HepG2 (cell line): ENCODE results near the gene GNPDA1. TPM values are rescaled to one million over a fixed set of nuclear protein-coding genes. Genes with fewer than 3 reads are reported as not detected.

Source experiments
- AGO2 ChIP-seq: fragments of 200-400 bp; formaldehyde crosslinking; optimal IDR thresholded peaks from 2 replicates; pipeline ENCODE3; 2017; ENCODE audit warnings: mild to moderate bottlenecking, low read depth, low read length, moderate library complexity
- CCAR2 ChIP-seq: fragments of 200-400 bp; formaldehyde crosslinking; optimal IDR thresholded peaks from 2 replicates; pipeline ENCODE3; 2018; ENCODE audit warnings: low read depth, mild to moderate bottlenecking, low read length, moderate library complexity
- DR1 ChIP-seq: sonication (generic); formaldehyde crosslinking; IDR thresholded peaks from 2 replicates; pipeline ENCODE4 v1.8.0; 2021; ENCODE audit warnings: mild to moderate bottlenecking, missing genetic modification reagents, inconsistent platforms
- ETS1 ChIP-seq: sonication (generic); formaldehyde crosslinking; IDR thresholded peaks from 2 replicates; pipeline ENCODE4 v1.4.0; 2020; ENCODE audit warnings: missing genetic modification reagents
- GMEB2 ChIP-seq: IDR thresholded peaks from 2 replicates; pipeline ENCODE4 v1.6.1; 2016; ENCODE audit warnings: missing biosample characterization, missing genetic modification reagents, low read depth
- GZF1 ChIP-seq: sonication (generic); formaldehyde crosslinking; IDR thresholded peaks from 2 replicates; pipeline ENCODE4 v1.5.1; 2020; ENCODE audit warnings: mild to moderate bottlenecking, missing genetic modification reagents
- HNRNPLL ChIP-seq: fragments of 200-400 bp; formaldehyde crosslinking; IDR thresholded peaks from 2 replicates; pipeline ENCODE4 v1.6.1; 2017; ENCODE audit warnings: mild to moderate bottlenecking, low read depth, low read length; ENCODE audit not compliant: poor library complexity, severe bottlenecking
- KMT2B ChIP-seq: IDR thresholded peaks from 2 replicates; pipeline ENCODE4 v1.6.1; 2016; ENCODE audit warnings: missing genetic modification reagents, missing compliant biosample characterization
- MATR3 ChIP-seq: sonication (generic); formaldehyde crosslinking; IDR thresholded peaks from 2 replicates; pipeline ENCODE4 v1.4.0; 2020; ENCODE audit warnings: missing genetic modification reagents
- NCOR1 ChIP-seq: fragments of 200-600 bp; sonication (generic); IDR thresholded peaks from 2 replicates; pipeline ENCODE4 v1.7.0; 2017; ENCODE audit warnings: antibody characterized with exemption, low read length, borderline replicate concordance
- RORA ChIP-seq: sonication (generic); formaldehyde crosslinking; IDR thresholded peaks from 2 replicates; pipeline ENCODE4 v1.5.0; 2020; ENCODE audit warnings: mild to moderate bottlenecking, missing genetic modification reagents, moderate library complexity
- SP2 ChIP-seq: sonication (generic); formaldehyde crosslinking; IDR thresholded peaks from 2 replicates; pipeline ENCODE4 v1.5.1; 2020; ENCODE audit warnings: mild to moderate bottlenecking, missing genetic modification reagents
- TARDBP ChIP-seq: sonication (generic); formaldehyde crosslinking; IDR thresholded peaks from 2 replicates; pipeline ENCODE4 v1.8.0; 2022; ENCODE audit warnings: mild to moderate bottlenecking, missing genetic modification reagents
- ZBTB38 ChIP-seq: sonication (generic); formaldehyde crosslinking; IDR thresholded peaks from 2 replicates; pipeline ENCODE4 v1.5.1; 2020; ENCODE audit warnings: mild to moderate bottlenecking, missing genetic modification reagents
- ZKSCAN5 ChIP-seq: sonication (generic); formaldehyde crosslinking; IDR thresholded peaks from 2 replicates; pipeline ENCODE4 v1.5.1; 2020; ENCODE audit warnings: mild to moderate bottlenecking, missing genetic modification reagents
- ZNF326 ChIP-seq: sonication (generic); formaldehyde crosslinking; IDR thresholded peaks from 2 replicates; pipeline ENCODE4 v1.4.0; 2020; ENCODE audit warnings: missing genetic modification reagents, borderline replicate concordance
- ZNF333 ChIP-seq: sonication (generic); formaldehyde crosslinking; IDR thresholded peaks from 2 replicates; pipeline ENCODE4 v1.4.0; 2020; ENCODE audit warnings: mild to moderate bottlenecking, missing genetic modification reagents, borderline replicate concordance
- ZNF354B ChIP-seq: sonication (generic); formaldehyde crosslinking; IDR thresholded peaks from 2 replicates; pipeline ENCODE4 v1.8.0; 2022; ENCODE audit warnings: mild to moderate bottlenecking, missing genetic modification reagents
- ZNF432 ChIP-seq: sonication (generic); formaldehyde crosslinking; IDR thresholded peaks from 2 replicates; pipeline ENCODE4 v1.5.0; 2020; ENCODE audit warnings: missing genetic modification reagents, mild to moderate bottlenecking, borderline replicate concordance
- ZNF501 ChIP-seq: sonication (generic); formaldehyde crosslinking; IDR thresholded peaks from 2 replicates; pipeline ENCODE4 v1.5.1; 2020; ENCODE audit warnings: mild to moderate bottlenecking, moderate library complexity, missing genetic modification reagents
- ZNF513 ChIP-seq: sonication (generic); formaldehyde crosslinking; conservative IDR thresholded peaks from 2 replicates; pipeline ENCODE4 v1.5.0; 2020; ENCODE audit warnings: missing genetic modification reagents
- ZNF558 ChIP-seq: sonication (generic); formaldehyde crosslinking; IDR thresholded peaks from 2 replicates; pipeline ENCODE4 v1.9.0; 2022; ENCODE audit warnings: mild to moderate bottlenecking, missing genetic modification reagents, borderline replicate concordance
- ZNF652 ChIP-seq: IDR thresholded peaks from 2 replicates; pipeline ENCODE4 v1.6.1; 2016; ENCODE audit warnings: low read depth, borderline replicate concordance
- ZNF724P ChIP-seq: sonication (generic); formaldehyde crosslinking; IDR thresholded peaks from 2 replicates; pipeline ENCODE4 v1.8.0; 2022; ENCODE audit warnings: missing genetic modification reagents, borderline replicate concordance
- ZNF776 ChIP-seq: sonication (generic); formaldehyde crosslinking; IDR thresholded peaks from 2 replicates; pipeline ENCODE4 v1.4.0; 2020; ENCODE audit warnings: mild to moderate bottlenecking, missing genetic modification reagents
- ZZZ3 ChIP-seq: sonication (generic); formaldehyde crosslinking; IDR thresholded peaks from 2 replicates; pipeline ENCODE4 v1.4.0; 2020; ENCODE audit warnings: missing genetic modification reagents, mild to moderate bottlenecking, borderline replicate concordance
- polyA plus RNA-seq, 8 experiments: library from polyadenylated mRNA; depleted of rRNA in 3 of 8; stranded (reverse) in 7 of 8; unstranded in 1 of 8; fragments of >200 nt; fragmentation: Illumina TruSeq in 4 of 8; extraction: Trizol in 4 of 8; gene quantifications; 2 replicates each; pipeline versions ENCODE4 v1.2.1 to v1.2.3, GENCODE V29; 2011 to 2016; ENCODE audit warnings: low read depth in 4 of 8, missing spikeins in 1 of 8, mixed read lengths in 1 of 8; ENCODE audit not compliant: insufficient read depth in 1 of 8
- total RNA-seq, 5 experiments: library from RNA; depleted of rRNA; stranded (reverse); fragments of >200 nt; fragmentation: Illumina TruSeq; extraction: Trizol; gene quantifications; 2 replicates each; pipeline ENCODE4 v1.2.3, GENCODE V29; 2016; ENCODE audit warnings: low read depth in 1 of 5
- TF ChIP-seq, protein P1 (sequence below): sonication (generic); formaldehyde crosslinking; IDR thresholded peaks from 2 replicates; pipeline ENCODE4 v1.5.0; 2020; ENCODE audit warnings: missing genetic modification reagents

GNPDA1 gene
- total and polyA plus RNA-seq, 2 of the 13 experiments (the other 11 are each of a cell fraction or from before 2014, with no cell fraction given) = 6.0 to 54.1 TPM

DNA sequence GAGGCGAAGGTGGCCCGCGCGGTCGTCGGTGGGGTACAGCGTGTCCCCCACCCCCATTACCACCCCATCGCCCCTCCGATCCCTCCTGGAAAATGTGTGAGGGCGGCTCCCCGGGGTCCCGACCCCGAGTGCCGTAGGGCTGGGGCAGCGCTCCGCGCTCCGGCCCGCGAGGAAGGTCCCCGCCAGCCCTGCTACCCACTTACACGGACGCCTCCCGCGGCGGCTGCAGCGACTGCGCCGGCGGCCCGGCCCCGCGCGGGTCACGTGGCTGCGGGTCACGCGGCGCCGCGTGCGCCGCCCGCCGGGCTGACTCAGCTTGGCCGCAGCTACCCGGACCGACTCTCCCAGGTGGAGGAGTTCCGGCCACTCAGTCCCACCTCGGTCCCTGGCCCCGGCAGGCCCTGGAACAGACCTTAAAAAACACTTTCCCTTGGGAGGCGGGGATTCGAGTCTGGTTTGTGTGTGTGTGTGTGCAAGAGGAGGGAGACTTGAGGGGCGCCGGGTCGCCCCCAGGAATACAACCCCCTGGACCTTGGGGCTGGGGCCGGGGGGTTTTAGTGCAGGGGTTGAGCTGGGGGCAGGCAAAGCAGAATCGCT is at the start of gene GNPDA1 (continued):
- TF ChIP-seq GZF1 (no peak), ZNF724P (CRISPR knock-in tag) (0 out of 2 replicates have a peak, but pooled peaks have one; percentile 39), AGO2 (peak; percentile 23), KMT2B (no peak), RORA (no peak), ZZZ3 (CRISPR knock-in tag) (no peak; the same call in 1 of the 2 replicates), ZNF326 (no peak), ZNF432 (CRISPR knock-in tag) (no peak), NCOR1 (no peak), SP2 (CRISPR knock-in tag) (no peak), HNRNPLL (peak; percentile 43), GMEB2 (no peak), ZBTB38 (CRISPR knock-in tag) (no peak), ZNF501 (CRISPR knock-in tag) (no peak), ZNF513 (CRISPR knock-in tag) (no peak), ZNF333 (CRISPR knock-in tag) (peak; percentile 53; the same call in 1 of the 2 replicates), TARDBP (CRISPR knock-in tag) (no peak), CCAR2 (no peak), DR1 (CRISPR knock-in tag) (no peak), ZNF558 (CRISPR knock-in tag) (no peak), ZNF354B (no peak), ZNF652 (CRISPR knock-in tag) (no peak), ZKSCAN5 (CRISPR knock-in tag) (no peak), ZNF776 (CRISPR knock-in tag) (peak; percentile 61; the same call in 1 of the 2 replicates), ETS1 (CRISPR knock-in tag) (no peak), MATR3 (CRISPR knock-in tag) (no peak)
- TF ChIP-seq, protein P1, sequence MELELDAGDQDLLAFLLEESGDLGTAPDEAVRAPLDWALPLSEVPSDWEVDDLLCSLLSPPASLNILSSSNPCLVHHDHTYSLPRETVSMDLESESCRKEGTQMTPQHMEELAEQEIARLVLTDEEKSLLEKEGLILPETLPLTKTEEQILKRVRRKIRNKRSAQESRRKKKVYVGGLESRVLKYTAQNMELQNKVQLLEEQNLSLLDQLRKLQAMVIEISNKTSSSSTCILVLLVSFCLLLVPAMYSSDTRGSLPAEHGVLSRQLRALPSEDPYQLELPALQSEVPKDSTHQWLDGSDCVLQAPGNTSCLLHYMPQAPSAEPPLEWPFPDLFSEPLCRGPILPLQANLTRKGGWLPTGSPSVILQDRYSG (CRISPR knock-in tag) = peak; percentile 80; the same call in 1 of the 2 replicates
